GM19324 (cell line): Measurements from ENCODE around the gene TRPM4.
A peak's percentile ranks its signal among the peaks of the same experiment; 100 is the strongest.
"Not testable (repeated sequence)": the region's sequence is repeated elsewhere in the genome, so short reads cannot be mapped to it uniquely, and the experiment has no call there.

Experiments
- ATAC-seq: cut with Tn5 transposase; IDR thresholded peaks from one replicate; pipeline ENCODE4 v1.9.1; 2021; ENCODE audit warnings: mild to moderate bottlenecking, moderate library complexity; ENCODE audit not compliant: unreplicated experiment, low FRiP score

TRPM4 gene

DNA sequence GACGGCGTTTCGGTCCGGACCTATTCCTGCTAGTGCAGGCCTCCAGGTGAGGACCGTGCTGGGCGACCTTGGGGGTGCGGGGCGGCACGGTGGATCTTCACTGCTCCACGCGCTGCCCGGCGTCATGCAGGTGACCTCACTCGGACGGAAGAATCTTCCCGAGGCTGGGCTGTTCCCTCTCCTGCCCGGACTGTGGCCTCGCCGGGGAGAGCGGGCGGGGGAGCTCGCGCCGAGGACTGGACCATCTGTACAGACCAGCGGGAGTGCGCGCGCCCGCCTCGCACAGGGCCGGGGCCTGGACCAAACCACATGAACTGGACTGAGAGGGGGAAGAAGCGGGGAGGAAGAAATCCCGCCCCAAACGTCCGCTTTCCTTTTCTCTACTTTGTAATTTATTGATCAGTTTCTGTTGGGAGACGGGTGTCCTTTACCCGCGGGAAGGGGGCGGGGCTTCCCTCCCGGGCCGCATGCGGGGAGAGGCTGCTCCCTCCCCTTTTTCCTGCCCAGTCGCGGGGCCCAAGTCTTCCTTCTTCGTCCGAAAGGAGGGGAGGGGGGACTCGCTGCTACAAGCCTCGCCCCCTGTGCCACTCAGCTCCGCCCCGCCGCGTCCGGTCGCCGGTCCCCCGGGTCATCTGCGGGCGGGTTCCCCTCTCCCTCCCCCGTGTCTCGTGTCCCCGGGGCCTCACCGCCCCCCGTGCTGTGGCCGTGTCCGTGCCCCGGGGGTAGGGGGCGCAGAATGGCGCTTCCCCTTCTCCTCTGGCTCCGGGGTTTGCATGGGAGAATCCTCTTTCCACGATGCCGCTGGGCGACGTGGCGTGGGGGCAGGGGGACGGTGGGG, 7.3 kb upstream of the TRPM4 start:
- ATAC-seq = peak; percentile 43

DNA sequence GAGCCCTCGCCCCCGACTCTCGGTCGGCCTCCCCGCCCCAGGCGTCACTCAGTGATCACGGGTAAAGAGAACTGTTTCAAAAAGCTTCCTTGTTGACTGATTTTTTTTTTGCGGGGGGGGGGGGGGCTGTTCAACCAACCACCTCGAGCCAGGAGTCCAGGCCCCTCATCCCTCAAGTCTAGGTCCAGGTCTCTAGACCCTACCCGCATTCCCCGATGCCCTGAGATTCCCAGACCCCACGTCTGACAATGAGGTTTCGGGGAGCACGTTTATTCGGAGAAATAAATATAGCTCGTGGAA, 6.7 kb upstream of the TRPM4 start:
- ATAC-seq = no peak

DNA sequence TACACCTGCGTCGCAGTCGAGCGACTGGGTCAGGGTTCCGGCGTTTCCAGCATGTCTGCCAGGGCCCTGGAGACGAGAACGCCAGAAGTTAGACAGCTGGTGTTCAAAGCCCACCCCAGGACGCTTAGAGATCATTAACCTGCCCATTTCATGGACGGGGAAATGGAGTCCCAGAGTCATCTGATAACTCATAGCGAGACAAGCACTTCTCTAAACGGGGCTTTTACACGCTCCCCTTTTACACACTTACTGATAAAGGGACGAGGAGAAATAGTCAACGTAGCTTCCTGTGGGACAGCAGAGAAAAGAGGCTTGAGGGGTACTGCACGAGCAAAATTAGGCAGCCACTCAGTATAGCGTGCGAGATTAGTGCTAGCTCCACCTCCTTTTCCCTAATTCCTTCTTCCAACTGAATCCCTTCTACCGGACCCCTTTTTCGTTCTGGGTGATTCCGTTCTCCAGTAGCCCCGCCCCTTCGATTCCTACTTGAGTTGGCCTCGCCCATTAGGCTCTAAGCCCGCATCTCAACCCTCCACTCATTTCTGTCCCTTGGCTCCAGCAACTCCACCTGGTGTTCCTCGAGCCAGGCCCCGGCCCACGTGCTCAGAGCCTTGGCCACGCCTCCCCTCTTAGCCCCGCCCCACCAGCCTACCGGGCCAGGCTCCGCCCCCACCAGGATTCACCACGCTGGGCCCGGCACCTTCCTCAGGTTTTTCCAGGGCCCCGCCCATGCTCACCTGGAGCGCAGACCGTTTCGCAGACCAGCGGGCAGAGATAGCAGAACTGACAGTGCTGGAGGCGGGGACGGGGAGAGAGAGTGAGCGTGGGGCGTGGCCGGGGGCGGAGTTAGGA, 6.1 kb upstream of the TRPM4 start:
- ATAC-seq = no peak

DNA sequence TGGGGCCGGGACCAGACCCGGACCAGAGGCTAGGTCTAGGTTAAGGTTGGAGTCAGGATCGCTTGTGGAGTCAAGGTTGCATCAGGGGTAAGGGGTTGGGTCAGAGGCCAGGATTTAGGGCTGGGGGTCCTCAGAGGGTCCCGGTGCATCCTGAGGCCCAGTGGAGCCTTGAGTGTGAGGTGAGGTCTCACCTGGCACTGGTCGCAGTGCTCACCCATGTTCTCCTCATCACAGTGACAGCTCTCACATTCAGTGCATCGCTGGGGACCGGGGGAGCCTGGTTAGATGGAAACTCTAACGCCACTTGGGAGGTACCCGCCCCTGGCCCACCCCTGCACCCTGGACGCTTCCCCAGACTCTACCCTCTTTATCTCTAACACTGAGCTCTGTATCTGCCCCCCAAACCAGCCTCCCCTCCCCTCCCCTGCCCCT, 5.5 kb upstream of the TRPM4 start:
- no peak for ATAC-seq

DNA sequence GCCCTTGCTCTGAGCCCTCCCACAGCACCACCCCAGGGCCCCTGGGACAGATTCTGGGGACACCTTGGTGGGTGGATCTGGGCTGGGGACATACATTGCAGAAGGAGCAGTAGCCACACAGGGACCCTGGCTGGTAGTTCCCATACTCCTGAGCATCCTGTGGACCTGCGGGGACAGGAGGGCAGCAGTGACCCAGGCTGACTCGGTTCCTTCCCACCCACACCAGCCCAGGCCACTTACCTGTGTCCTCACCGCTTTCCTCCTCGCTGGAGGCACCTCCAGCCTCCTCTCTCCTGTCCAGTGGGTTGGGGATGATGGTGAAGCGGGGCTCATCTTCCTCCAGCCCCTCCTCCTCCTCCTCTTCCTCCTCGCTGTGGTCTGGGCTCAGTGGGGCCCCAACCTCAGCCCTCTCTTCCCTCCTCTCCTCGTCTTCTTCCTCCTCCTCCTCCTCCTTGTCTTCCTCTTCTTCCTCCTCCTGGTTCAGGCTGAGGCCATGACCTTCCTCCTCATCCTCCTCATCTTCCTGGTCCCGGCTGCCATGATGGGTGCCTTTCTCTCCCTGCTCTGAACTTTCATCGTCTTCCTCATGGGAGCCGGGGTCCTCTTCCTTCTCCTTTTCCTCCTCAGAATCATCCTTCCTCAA, 4.3 kb upstream of the TRPM4 start:
- ATAC-seq = no peak

DNA sequence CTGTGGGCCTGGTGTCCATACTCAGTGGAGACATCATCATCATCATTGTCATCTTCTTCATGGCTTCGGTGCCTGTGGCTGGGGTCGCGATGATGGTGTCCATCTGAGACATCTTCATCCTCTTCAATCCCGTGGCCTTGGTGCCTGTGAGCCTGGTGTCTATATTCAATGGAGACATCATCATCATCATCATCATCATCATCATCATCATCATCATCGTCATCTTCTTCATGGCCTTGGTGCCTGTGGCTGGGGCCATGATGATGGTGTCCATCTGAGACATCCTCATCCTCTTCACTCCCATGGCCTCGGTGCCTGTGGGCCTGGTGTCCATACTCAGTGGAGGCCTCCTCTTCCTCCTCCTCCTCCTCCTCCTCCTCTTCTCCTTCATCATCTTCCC, 3.3 kb upstream of the TRPM4 start:
- ATAC-seq = no peak

DNA sequence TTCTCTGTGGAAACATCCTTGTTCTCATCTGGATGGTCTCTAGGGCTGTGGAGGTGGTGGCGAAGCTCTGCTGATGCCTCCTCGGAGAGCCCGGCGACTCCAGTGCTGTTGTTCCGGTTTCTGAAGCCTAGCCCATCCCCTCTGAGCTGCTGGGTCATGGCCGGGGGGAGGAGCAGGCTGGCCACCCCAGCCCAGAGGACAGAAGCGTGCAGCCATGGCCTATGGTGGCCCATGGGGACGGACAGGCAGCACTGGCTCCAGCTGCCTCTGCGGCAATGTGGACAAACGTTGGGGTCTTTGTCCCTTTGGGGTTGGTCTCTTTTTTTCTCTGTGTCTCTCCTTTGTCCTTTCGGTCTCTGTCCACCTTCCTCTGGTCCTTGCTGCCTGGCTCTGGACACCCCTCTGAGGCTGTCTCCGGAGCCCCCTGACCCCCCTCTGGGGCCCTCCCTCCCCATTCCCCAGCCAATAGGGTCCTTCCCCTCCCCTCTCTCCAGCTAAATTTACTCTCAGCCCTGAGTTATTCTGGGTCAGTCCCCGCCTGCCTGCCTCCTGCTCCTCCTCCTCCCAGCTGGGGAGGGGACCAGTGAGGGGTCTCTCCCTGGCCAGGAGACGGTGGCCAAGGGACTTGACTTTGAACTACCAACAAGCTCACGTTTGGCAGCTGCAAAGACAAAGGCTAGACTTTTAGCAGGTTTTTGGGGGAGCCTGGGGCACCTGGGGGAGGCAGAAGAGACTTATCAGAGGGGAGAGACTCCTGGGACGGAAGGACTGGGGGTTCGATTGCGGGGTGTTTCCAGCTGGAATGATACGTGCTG, 2.4 kb upstream of the TRPM4 start, which contains the start of gene HRC:
Gene HRC (minus strand): TSS at position 392 of the 815 bp plus-strand sequence. CDS start 159 bp downstream, at position 233.
- no peak for ATAC-seq

DNA sequence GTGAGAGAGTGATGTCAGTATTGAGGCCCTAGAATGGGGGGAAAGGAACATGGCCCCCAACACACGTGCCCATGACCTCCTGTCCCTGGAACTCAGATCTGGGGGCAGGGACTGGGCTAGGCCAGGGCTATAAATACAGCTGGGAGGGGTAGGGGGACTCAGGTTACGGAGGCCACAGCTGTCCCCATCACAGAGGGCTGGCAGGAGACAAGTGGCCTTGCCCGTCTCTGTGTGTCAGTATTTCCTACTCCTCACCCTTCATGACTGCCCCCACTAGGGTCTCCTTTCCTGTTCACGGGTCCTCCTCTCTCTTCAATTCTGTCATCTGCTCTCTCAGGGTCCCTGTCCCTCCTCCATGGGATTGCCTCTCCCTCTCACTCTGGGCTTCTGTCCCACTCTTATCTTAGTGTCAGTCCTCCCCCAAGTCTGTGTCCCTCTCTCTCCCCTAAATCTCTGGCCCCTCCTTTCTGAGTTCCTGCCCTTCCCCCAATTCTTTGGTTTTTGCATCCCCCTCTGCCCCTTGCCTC, 1.7 kb upstream of the TRPM4 start:
- ATAC-seq = no peak

DNA sequence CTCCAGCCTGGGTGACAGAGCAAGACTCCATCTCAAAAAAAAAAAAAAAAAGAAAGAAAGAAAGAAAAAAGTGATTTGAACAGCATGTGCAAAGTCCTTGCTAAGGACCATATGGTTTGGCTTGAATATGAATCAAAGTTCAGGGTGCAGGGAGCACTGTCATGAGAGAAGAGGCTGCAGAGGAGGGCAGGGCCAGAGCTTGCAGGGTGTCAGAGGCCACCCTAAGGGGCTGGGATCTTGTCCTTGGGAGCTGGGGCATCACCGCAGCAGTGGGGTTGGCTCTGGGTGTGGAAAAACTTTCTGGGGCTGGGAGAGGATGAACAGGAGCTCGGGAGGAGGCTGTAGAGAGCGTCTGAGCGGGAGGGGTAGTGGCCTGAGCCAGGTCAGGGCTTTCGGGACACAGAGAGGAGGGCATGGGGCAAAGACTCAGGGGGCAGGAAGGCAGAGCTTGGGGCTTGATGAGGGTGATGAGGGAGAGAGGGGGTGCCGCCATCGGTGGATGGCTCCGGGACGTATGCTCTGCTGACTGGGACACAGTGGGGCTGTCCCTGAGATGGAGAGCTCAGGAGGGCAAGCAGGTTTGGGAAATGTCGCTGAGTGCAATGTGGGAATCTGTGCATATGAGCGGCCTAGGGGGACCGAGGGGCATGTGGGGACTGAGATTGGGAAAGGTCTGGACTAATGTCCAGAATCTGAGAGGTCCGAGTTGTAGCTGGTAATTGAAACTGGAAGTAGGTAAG, 3.0 kb downstream of the TRPM4 start:
- ATAC-seq = no peak

DNA sequence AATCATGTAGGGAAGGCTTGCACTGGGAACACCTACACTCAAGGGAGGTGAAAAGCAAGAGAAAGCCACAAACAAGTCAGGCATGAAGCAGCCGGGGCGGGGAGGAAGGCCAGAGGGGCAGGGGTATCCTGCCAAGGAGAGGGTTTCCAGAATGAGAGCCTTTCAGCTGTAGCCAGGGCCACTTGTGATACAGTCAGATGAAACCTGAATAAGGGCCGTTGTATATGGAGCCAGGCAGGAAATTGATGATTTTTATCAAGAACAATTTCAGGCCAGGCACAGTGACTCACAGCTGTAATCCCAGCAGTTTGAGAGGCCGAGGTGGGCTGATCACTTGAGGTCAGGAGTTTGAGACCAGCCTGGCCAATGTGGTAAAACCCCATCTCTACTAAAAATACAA, 4.4 kb downstream of the TRPM4 start:
- ATAC-seq = no peak

DNA sequence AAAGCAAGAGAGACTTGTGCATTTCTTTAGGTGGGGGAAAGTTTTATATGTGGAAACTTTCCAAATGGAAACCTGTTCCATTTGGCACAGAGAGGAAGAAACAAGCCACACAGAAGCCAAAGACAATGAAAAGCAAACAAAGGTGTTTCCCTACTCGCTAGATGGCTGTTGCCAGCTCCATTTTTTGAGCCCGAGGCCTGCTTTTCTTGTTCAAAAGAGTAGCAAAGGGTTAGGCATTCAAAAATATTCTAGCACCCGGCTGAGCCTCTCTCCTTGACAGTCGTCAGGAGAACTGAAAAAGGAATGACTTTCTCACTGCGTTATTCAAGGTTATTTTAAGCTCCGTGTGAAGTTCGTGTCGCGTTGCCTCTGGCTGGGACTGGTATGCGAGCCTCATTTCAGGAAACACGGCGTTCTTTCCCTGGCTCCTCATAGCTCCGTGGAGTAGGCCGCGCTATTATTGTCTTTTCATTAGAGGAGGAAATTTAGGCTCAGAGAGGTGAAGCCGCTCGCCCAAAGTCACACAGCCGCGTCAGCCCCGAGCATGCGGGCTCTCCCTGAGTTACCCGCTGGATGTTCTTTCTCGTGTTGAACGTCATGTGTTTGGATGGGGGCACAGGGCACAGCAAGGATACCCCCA, 7.6 kb downstream of the TRPM4 start:
- no peak for ATAC-seq

DNA sequence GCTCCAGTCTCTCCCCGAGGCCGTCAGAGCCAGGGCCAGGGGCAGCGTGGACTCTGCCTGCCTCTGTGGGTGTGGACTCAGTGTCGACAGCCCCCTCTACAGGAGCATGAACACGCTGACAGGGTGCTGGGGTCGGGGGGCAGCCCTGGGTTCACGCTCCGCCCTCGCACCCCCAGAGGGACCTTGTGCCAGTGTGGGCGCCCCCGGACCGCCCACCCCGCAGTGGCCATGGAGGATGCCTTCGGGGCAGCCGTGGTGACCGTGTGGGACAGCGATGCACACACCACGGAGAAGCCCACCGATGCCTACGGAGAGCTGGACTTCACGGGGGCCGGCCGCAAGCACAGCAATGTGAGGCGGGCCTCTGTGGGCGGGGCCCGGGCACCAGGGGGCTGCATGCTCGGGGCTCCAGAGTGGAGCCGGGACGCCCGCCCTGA, 8.3 kb downstream of the TRPM4 start:
- no peak for ATAC-seq

DNA sequence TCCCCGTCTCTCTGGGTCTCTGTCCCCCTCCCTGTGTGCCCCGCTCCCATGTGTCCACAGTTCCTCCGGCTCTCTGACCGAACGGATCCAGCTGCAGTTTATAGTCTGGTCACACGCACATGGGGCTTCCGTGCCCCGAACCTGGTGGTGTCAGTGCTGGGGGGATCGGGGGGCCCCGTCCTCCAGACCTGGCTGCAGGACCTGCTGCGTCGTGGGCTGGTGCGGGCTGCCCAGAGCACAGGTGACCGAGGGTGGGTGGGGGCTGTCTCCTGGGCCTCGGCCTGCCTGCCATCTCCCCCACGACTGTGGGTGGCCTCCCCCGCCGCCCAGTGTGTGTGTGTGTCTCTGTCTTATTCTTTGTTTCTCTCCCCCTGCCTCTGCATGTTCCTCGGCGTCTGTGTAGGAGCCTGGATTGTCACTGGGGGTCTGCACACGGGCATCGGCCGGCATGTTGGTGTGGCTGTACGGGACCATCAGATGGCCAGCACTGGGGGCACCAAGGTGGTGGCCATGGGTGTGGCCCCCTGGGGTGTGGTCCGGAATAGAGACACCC, 10.3 kb downstream of the TRPM4 start:
- no peak for ATAC-seq

DNA sequence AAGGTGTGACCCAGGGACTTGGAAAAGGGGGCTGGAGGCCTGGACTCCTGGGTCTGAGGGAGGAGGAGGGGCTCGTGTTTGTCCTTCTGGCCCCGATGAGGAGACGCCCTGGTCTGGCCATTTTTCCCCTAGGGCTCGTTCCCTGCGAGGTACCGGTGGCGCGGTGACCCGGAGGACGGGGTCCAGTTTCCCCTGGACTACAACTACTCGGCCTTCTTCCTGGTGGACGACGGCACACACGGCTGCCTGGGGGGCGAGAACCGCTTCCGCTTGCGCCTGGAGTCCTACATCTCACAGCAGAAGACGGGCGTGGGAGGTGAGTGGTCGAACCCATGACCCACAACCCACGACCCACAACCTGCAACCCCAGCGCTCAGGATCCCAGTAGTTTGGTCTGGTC, 10.8 kb downstream of the TRPM4 start:
- ATAC-seq = no peak

DNA sequence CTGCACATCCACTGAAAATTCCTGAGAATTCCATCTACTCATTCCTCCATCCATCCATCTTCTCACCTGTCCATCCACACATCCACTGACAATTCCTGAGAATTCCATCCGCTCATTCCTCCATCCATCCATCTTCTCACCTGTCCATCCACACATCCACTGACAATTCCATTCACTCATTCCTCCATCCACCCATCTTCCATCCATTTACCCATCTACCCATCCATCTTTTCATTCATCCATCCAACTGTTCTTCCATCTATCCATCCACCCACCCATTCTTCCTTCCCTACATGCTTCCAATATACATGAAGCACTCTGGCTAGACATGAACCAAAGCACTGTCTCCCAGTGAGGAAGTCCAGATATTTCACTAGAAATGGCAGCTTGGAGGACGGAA, 15.6 kb downstream of the TRPM4 start:
- ATAC-seq = no peak

DNA sequence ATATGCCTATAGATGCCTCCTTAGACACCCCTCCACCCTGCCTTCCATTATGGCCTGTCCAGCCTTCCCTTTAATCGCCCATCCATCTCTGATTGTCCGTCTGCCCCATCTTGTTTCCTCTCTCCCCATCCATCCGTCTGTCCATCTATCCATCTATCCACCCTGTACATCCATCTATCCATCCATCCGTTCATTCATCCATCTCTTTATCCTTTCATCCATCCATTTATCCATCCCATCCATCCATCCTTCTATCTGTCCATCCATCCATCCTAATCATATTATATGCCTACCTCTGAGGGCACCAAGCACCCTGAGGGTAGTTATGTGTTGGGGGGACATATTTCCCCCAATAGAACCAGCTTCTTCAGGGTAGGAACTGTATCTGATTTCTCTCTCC, 23.1 kb downstream of the TRPM4 start:
- ATAC-seq = no peak

DNA sequence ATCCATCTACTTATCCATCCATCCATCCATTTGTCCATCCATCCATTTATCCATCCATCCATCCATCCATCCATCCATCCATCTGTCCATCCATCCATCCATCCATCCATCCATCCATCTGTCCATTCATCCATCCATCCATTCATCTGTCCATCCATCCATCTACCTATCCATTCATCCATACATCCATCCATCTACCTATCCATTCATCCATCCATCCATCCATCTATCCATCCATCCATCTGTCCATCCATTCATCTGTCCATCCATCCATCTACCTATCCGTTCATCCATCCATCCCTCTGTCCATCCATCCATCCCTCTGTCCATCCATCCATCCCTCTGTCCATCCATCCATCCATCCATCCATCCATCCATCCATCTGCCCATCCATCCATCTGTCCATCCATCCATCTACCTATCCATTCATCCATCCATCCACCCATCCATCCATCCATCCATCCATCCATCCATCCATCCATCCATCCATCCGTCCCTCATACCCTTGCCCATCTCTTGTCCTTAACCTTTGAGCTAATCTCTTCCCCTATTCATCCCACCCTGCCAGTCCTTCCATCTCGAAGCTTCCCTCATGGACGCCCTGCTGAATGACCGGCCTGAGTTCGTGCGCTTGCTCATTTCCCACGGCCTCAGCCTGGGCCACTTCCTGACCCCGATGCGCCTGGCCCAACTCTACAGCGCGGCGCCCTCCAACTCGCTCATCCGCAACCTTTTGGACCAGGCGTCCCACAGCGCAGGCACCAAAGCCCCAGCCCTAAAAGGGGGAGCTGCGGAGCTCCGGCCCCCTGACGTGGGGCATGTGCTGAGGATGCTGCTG, 24.6 kb downstream of the TRPM4 start:
- ATAC-seq = not testable (repeated sequence)

DNA sequence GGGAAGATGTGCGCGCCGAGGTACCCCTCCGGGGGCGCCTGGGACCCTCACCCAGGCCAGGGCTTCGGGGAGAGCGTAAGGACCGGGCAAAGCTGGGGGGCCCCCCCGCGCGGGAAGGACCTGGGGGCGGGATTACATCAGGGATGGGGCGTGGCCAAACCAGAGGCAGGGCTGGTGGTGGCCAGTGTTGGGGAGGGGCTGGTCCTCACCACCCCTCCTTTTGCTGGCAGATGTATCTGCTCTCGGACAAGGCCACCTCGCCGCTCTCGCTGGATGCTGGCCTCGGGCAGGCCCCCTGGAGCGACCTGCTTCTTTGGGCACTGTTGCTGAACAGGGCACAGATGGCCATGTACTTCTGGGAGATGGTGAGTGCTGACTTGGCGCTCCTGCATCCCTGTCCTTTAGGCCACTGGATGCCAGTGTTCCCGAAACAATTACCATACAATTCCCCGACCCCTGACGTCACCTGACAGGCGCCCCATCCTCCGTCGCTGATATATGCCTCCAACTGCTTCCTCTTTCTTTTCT, 25.3 kb downstream of the TRPM4 start:
- no peak for ATAC-seq
